GM12892 (cell line): ENCODE results near the gene ZCCHC2.

ENCODE experiments used
- POLR2A ChIP-seq: IDR thresholded peaks from 2 replicates; pipeline ENCODE4 v1.6.1; 2011; ENCODE audit warnings: low read depth, low read length, control low read depth
- POLR2AphosphoS5 ChIP-seq: IDR thresholded peaks from 2 replicates; pipeline ENCODE4 v1.6.1; 2011; ENCODE audit warnings: low read depth, low read length, control low read depth
- TAF1 ChIP-seq: IDR thresholded peaks from 2 replicates; pipeline ENCODE4 v1.6.1; 2011; ENCODE audit warnings: low read depth, mild to moderate bottlenecking, control low read depth, low read length, borderline replicate concordance

GRCh38 chr18:62555135-62555534 lies 32.3 kb downstream of the ZCCHC2 start:
- TF ChIP-seq POLR2AphosphoS5 = no peak
- no peak for TF ChIP-seq POLR2A
- no peak for TF ChIP-seq TAF1
